Prostate gland (tissue), 2 donors: Measurements from ENCODE around the gene PBLD. TPM values are rescaled to one million over a fixed set of nuclear protein-coding genes. Genes with fewer than 3 reads are reported as not detected.
"Not testable (repeated sequence)": the region's sequence is repeated elsewhere in the genome, so short reads cannot be mapped to it uniquely, and the experiment has no call there.

ENCODE experiments used
- DNase-seq: peaks from one replicate; pipeline ENCODE4 v3.0.0-alpha.2; 2019; ENCODE audit warnings: low spot score
- H3K27ac ChIP-seq, 2 donors: fragments of 200-600 bp; sonication (generic); 2 replicates each; pipeline ENCODE4 v1.5.1; 2017 to 2019
- H3K27me3 ChIP-seq: fragments of 200-600 bp; sonication (generic); replicated peaks from 2 replicates; pipeline ENCODE4 v1.5.1; 2019; ENCODE audit not compliant: insufficient read depth
- H3K36me3 ChIP-seq, 2 donors: fragments of 200-600 bp; sonication (generic); 1 replicate in 1 of 2; 2 replicates in 1 of 2; pipeline versions ENCODE4 v1.5.1 to v1.8.1; 2017 to 2019
- H3K4me1 ChIP-seq: fragments of 200-600 bp; sonication (generic); replicated peaks from 2 replicates; pipeline ENCODE4 v1.5.1; 2019
- H3K4me3 ChIP-seq, 2 donors: fragments of 200-600 bp; sonication (generic); 2 replicates each; pipeline ENCODE4 v1.5.1; 2017 to 2019
- H3K9me3 ChIP-seq: fragments of 200-600 bp; sonication (generic); 2 replicates; pipeline ENCODE4 v1.5.1; 2017
- CTCF ChIP-seq, 4 experiments: fragments of 200-600 bp in 2 of 4; fragments of 450-650 bp in 2 of 4; sonication (generic) in 2 of 4; IDR thresholded peaks; 1 replicate in 3 of 4; 2 replicates in 1 of 4; pipeline ENCODE4 v1.5.1; 2016 to 2019; ENCODE audit warnings: antibody characterized with exemption in 4 of 4, mild to moderate bottlenecking in 2 of 4, moderate library complexity in 2 of 4
- POLR2A ChIP-seq: fragments of 450-650 bp; IDR thresholded peaks from one replicate; pipeline ENCODE4 v1.6.1; 2016; ENCODE audit warnings: antibody characterized with exemption, mild to moderate bottlenecking
- POLR2AphosphoS5 ChIP-seq: sonication (generic); formaldehyde crosslinking; IDR thresholded peaks from one replicate; pipeline ENCODE4 v1.6.1; 2017; ENCODE audit warnings: antibody characterized with exemption
- WGBS: methylation state at CpG from one replicate; pipeline ENCODE4 v1.1.5; 2018; 5-methylcytosine and 5-hydroxymethylcytosine counted together
- intact Hi-C: fragments of 100-400 bp; cut with DNase I; formaldehyde crosslinking; loops from one replicate; pipeline ENCODE4 v1.14.2; 2022
- total RNA-seq, 2 donors: library from RNA; depleted of rRNA; stranded (reverse); fragments of >200 nt; gene quantifications; one replicate each; pipeline ENCODE4 v1.1.0, GENCODE V29; 2016

Gene PBLD
- total RNA-seq, 2 donors from 2014 or later, result 8.6 to 8.7 TPM

- H3K9me3 ChIP-seq, result no peaks in the 10 kb centered on the region
- H3K36me3 ChIP-seq, result no peaks in the 10 kb centered on the region
- TF ChIP-seq POLR2AphosphoS5 (no peak), CTCF (IDR thresholded peaks at IDR 0.05) (no peak), POLR2A (no peak)
- H3K27me3 ChIP-seq, result no peaks in the 10 kb centered on the region
- H3K27ac ChIP-seq, result no peak overlapping the region
- intact Hi-C loops, result no loop called here
- no peak for DNase-seq
- H3K4me1 ChIP-seq, result no peaks in the 10 kb centered on the region
- 89% methylated on average over 5 of the region's 5 CpGs for WGBS
- H3K4me3 ChIP-seq, result no peak overlapping the region
Observed at GRCh38 chr10:68251625-68252495, 80.9 kb downstream of the PBLD start.

GRCh38 chr10:68251151-68251550 is 81.6 kb downstream of the PBLD start:
- intact Hi-C loops, result no loop called here
- 74% methylated on average over 7 of the region's 7 CpGs for WGBS
- H3K4me1 ChIP-seq, result no peaks in the 10 kb centered on the region
- H3K9me3 ChIP-seq, result no peaks in the 10 kb centered on the region
- no peaks in the 10 kb centered on the region for H3K27me3 ChIP-seq
- DNase-seq, result no peak
- H3K27ac ChIP-seq, result no peak overlapping the region
- H3K4me3 ChIP-seq, result no peak overlapping the region
- no peaks in the 10 kb centered on the region for H3K36me3 ChIP-seq
- TF ChIP-seq POLR2AphosphoS5, result no peak
- TF ChIP-seq CTCF (IDR thresholded peaks at IDR 0.05), result no peak
- TF ChIP-seq POLR2A, result no peak

- Histone ChIP-seq H3K4me1 (no peaks in the 10 kb centered on the region), H3K9me3 (no peaks in the 10 kb centered on the region), H3K36me3 (no peaks in the 10 kb centered on the region), H3K27ac (no peak overlapping the region), H3K27me3 (no peaks in the 10 kb centered on the region), H3K4me3 (no peak overlapping the region)
- intact Hi-C loops, result no loop called here
- DNase-seq, result no peak
- 93% methylated on average over 4 of the region's 4 CpGs for WGBS
- TF ChIP-seq POLR2AphosphoS5, result no peak
- no peak for TF ChIP-seq CTCF (IDR thresholded peaks at IDR 0.05)
- no peak for TF ChIP-seq POLR2A
Observed at GRCh38 chr10:68249297-68249696, 83.4 kb downstream of the PBLD start.

GRCh38 chr10:68247931-68248330 is 84.8 kb downstream of the PBLD start:
- H3K4me1 ChIP-seq, result no peaks in the 10 kb centered on the region
- no peaks in the 10 kb centered on the region for H3K9me3 ChIP-seq
- TF ChIP-seq CTCF (IDR thresholded peaks at IDR 0.05), result no peak
- no peak for TF ChIP-seq POLR2A
- no peak for TF ChIP-seq POLR2AphosphoS5
- H3K27ac ChIP-seq, result no peak overlapping the region
- no peaks in the 10 kb centered on the region for H3K36me3 ChIP-seq
- H3K27me3 ChIP-seq, result no peaks in the 10 kb centered on the region
- intact Hi-C loops, result no loop called here
- H3K4me3 ChIP-seq, result no peak overlapping the region
- DNase-seq, result no peak
- WGBS, result 81% methylated on average over 6 of the region's 6 CpGs

- H3K27ac ChIP-seq, DNase-seq, H3K27me3 ChIP-seq, intact Hi-C loops, H3K4me3 ChIP-seq, H3K9me3 ChIP-seq, H3K4me1 ChIP-seq, H3K36me3 ChIP-seq: not testable (repeated sequence)
- WGBS, result 96% methylated on average over 7 of the region's 7 CpGs
Observed at GRCh38 chr10:68246397-68246796, 86.3 kb downstream of the PBLD start.
